ENCODE measurements around the gene ANKRD12. TPM values are rescaled to one million over a fixed set of nuclear protein-coding genes. Genes with fewer than 3 reads are reported as not detected.

Gene ANKRD12
- total RNA-seq, 1 experiment from 2014 or later = 23.5 TPM

- no peak overlapping the region for H3K4me2 ChIP-seq (ENCODE audit: low read length)
- H3K4me3 ChIP-seq (replicated peaks in 1 of 2; ENCODE audit: low read depth in 1 of 2, low read length in 2 of 2) = no peak overlapping the region
- CTCF ChIA-PET = no interaction called here
- ATAC-seq (no peak), DNase-seq (ENCODE audit: low read depth, low spot score) (no peak)
- TF ChIP-seq CTCF (IDR thresholded peaks at IDR 0.05 in 2 of 3, conservative IDR thresholded peaks at IDR 0.05 in 1 of 3; ENCODE audit: borderline replicate concordance in 1 of 3, insufficient read depth in 1 of 3, low read depth in 2 of 3, low read length in 2 of 3) (no peak), RAD21 (IDR thresholded peaks at IDR 0.05; ENCODE audit: low read depth) (no peak), YY1 (IDR thresholded peaks at IDR 0.05; ENCODE audit: extremely low read depth, insufficient replicate concordance, low read depth, low read length) (no peak)
- no peaks in the 10 kb centered on the region for H4K20me1 ChIP-seq (ENCODE audit: insufficient read depth)
- intact Hi-C loops (cut with micrococcal nuclease) = no loop called here
- no peaks in the 10 kb centered on the region for H3K9me2 ChIP-seq (ENCODE audit: insufficient read depth)
- H3K9ac ChIP-seq (ENCODE audit: low read length) = no peak overlapping the region
- no peak overlapping the region for H2AFZ ChIP-seq (ENCODE audit: low read depth, low read length, poor library complexity, severe bottlenecking)
- no TSS peak for BruUV-seq (replicated peaks)
- H3K79me2 ChIP-seq (ENCODE audit: insufficient read depth, low read length) = peaks cover 71% of the 10 kb centered on the region
- no peaks in the 10 kb centered on the region for H3K9me3 ChIP-seq (ENCODE audit: control insufficient read depth in 1 of 2, insufficient read depth in 1 of 2, low read depth in 1 of 2, low read length in 2 of 2)
- RAD21 ChIA-PET (ENCODE audit: low non-redundant PET in 1 of 2, low total read pairs in 2 of 2, uncharacterized antibody in 2 of 2, unreplicated experiment in 2 of 2) = no interaction called here
- H3K4me1 ChIP-seq (ENCODE audit: control insufficient read depth in 1 of 2, insufficient read depth in 2 of 2, low read length in 2 of 2) = no peaks in the 10 kb centered on the region
- POLR2A ChIA-PET = no interaction called here
- H3K27ac ChIP-seq (ENCODE audit: low read depth, low read length) = no peak overlapping the region
- no peaks in the 10 kb centered on the region for H3K36me3 ChIP-seq (ENCODE audit: control insufficient read depth in 1 of 2, insufficient read depth in 2 of 2, low read length in 2 of 2)
- H3K27me3 ChIP-seq (ENCODE audit: insufficient read depth, low read length) = no peaks in the 10 kb centered on the region
Measured at GRCh38 chr18:9153256-9153655, 16.7 kb downstream of the ANKRD12 start.

GRCh38 chr18:9156604-9157249 lies 20.1 kb downstream of the ANKRD12 start:
- Histone ChIP-seq H3K4me2 (ENCODE audit: low read length) (no peak overlapping the region), H3K4me3 (replicated peaks in 1 of 2; ENCODE audit: low read depth in 1 of 2, low read length in 2 of 2) (no peak overlapping the region), H4K20me1 (ENCODE audit: insufficient read depth) (no peaks in the 10 kb centered on the region), H2AFZ (ENCODE audit: low read depth, low read length, poor library complexity, severe bottlenecking) (no peak overlapping the region), H3K27ac (ENCODE audit: low read depth, low read length) (no peak overlapping the region), H3K36me3 (ENCODE audit: control insufficient read depth in 1 of 2, insufficient read depth in 2 of 2, low read length in 2 of 2) (no peaks in the 10 kb centered on the region), H3K9ac (ENCODE audit: low read length) (no peak overlapping the region), H3K9me2 (ENCODE audit: insufficient read depth) (no peaks in the 10 kb centered on the region), H3K9me3 (ENCODE audit: control insufficient read depth in 1 of 2, insufficient read depth in 1 of 2, low read depth in 1 of 2, low read length in 2 of 2) (no peaks in the 10 kb centered on the region), H3K4me1 (ENCODE audit: control insufficient read depth in 1 of 2, insufficient read depth in 2 of 2, low read length in 2 of 2) (no peaks in the 10 kb centered on the region), H3K79me2 (ENCODE audit: insufficient read depth, low read length) (peaks cover 50% of the 10 kb centered on the region; the same call in 1 of the 2 replicates), H3K27me3 (ENCODE audit: insufficient read depth, low read length) (no peaks in the 10 kb centered on the region)
- RAD21 ChIA-PET (ENCODE audit: low non-redundant PET in 1 of 2, low total read pairs in 2 of 2, uncharacterized antibody in 2 of 2, unreplicated experiment in 2 of 2) = no interaction called here
- DNase-seq (ENCODE audit: low read depth, low spot score) = no peak
- TF ChIP-seq FOSL1 (IDR thresholded peaks at IDR 0.05; ENCODE audit: low read depth) (no peak), ATF3 (IDR thresholded peaks at IDR 0.05) (no peak), ELF1 (IDR thresholded peaks at IDR 0.05; ENCODE audit: borderline replicate concordance, low read depth) (no peak), MAX (IDR thresholded peaks at IDR 0.05) (no peak), TCF7L2 (IDR thresholded peaks at IDR 0.05; ENCODE audit: borderline replicate concordance, extremely low read depth, insufficient read depth, insufficient read length) (no peak), EGR1 (IDR thresholded peaks at IDR 0.05; ENCODE audit: low read depth) (no peak), ZFX (IDR thresholded peaks at IDR 0.05) (no peak), JUND (IDR thresholded peaks at IDR 0.05) (no peak), EZH2phosphoT487 (IDR thresholded peaks at IDR 0.05; ENCODE audit: borderline replicate concordance) (no peak)
- no peak for ATAC-seq
- CTCF ChIA-PET = no interaction called here
- intact Hi-C loops (cut with micrococcal nuclease) = no loop called here
- POLR2A ChIA-PET = no interaction called here
- no TSS peak for BruUV-seq (replicated peaks)
